Measurements from ENCODE around the gene BBS9. TPM values are rescaled to one million over a fixed set of nuclear protein-coding genes. Genes with fewer than 3 reads are reported as not detected.
"Not testable (repeated sequence)": the region's sequence is repeated elsewhere in the genome, so short reads cannot be mapped to it uniquely, and the experiment has no call there.

The BBS9 gene
- total RNA-seq, 1 donor from 2014 or later, result 3.8 TPM

- no peak overlapping the region for H3K4me3 Mint-ChIP-seq
- intact Hi-C loops (cut with micrococcal nuclease), result no loop called here
Observed at GRCh38 chr7:33220231-33220630, 90.9 kb downstream of the BBS9 start.

DNA sequence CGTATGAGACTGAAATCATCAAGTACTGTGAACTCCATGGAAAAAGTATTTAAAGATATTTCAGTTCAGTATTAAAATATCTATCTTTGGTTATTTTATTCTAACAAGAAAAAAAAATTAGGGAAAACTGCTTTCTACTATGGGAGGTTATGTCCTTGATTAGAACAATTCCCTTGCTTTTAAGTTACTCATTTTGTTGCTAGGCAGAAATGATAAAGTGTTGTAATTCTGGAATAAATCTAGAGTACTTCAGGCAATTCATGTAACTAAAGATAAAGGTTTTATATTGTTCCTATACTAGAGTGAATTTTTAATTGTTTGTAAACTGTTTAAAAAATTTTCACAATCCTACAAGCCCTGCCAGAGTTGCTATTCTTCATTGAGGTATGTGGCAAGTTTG lies 92.0 kb downstream of the BBS9 start:
- Mint-ChIP-seq H3K4me3 (no peak overlapping the region), H3K27me3 (ENCODE audit: insufficient read depth) (no peaks in the 10 kb centered on the region), H3K36me3 (ENCODE audit: low read depth) (no peaks in the 10 kb centered on the region), H3K9me3 (no peaks in the 10 kb centered on the region), H3K27ac (no peak overlapping the region), H3K4me1 (ENCODE audit: low read depth) (no peaks in the 10 kb centered on the region)
- no peak for DNase-seq (ENCODE audit: low spot score)
- intact Hi-C loops (cut with micrococcal nuclease), result no loop called here

More at GRCh38 chr7:33220231-33220630, 90.9 kb downstream of the BBS9 start:
- DNase-seq (ENCODE audit: low spot score), result no peak
- no peaks in the 10 kb centered on the region for H3K4me1 Mint-ChIP-seq (ENCODE audit: low read depth)
- H3K36me3 Mint-ChIP-seq (ENCODE audit: low read depth), result no peaks in the 10 kb centered on the region
- no peaks in the 10 kb centered on the region for H3K9me3 Mint-ChIP-seq
- no peaks in the 10 kb centered on the region for H3K27me3 Mint-ChIP-seq (ENCODE audit: insufficient read depth)
- H3K27ac Mint-ChIP-seq, result no peak overlapping the region

DNA sequence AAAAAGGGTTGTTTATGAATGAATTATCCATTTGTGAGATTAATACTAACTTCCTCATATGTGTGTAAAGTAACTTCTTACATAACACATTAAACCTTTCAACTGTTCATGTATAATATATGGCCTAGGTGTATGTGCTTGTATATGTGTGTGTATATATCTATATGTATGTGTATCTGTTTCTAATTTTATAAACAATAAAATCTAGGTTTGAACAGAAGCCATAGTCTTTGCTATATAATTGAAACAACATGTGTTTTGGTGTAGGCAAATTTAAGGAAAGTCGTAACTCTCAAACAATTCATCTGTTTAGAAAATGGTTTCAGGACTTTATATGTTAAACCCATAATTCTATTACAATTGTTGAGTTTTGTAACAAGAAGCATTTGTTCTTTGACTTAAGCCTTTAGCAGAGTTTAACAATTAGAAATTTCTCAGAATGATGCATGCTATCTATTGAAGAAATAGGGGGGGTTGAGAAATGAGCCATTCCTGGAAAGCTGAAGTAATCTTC lies 103.3 kb downstream of the BBS9 start:
- H3K27ac Mint-ChIP-seq, result no peak overlapping the region
- H3K27me3 Mint-ChIP-seq (ENCODE audit: insufficient read depth), result peaks cover 2% of the 10 kb centered on the region
- intact Hi-C loops (cut with micrococcal nuclease), result no loop called here
- DNase-seq (ENCODE audit: low spot score), result no peak
- H3K9me3 Mint-ChIP-seq, result no peaks in the 10 kb centered on the region
- no peaks in the 10 kb centered on the region for H3K36me3 Mint-ChIP-seq (ENCODE audit: low read depth)
- H3K4me1 Mint-ChIP-seq (ENCODE audit: low read depth), result no peaks in the 10 kb centered on the region
- no peak overlapping the region for H3K4me3 Mint-ChIP-seq

GRCh38 chr7:33233659-33234058 lies 104.3 kb downstream of the BBS9 start:
- Mint-ChIP-seq H3K9me3 (no peaks in the 10 kb centered on the region), H3K27ac (no peak overlapping the region), H3K27me3 (ENCODE audit: insufficient read depth) (peaks cover 2% of the 10 kb centered on the region), H3K4me1 (ENCODE audit: low read depth) (no peaks in the 10 kb centered on the region), H3K36me3 (ENCODE audit: low read depth) (no peaks in the 10 kb centered on the region), H3K4me3 (no peak overlapping the region)
- intact Hi-C loops (cut with micrococcal nuclease), result no loop called here
- DNase-seq (ENCODE audit: low spot score), result no peak

GRCh38 chr7:33237036-33237435 lies 107.7 kb downstream of the BBS9 start:
- Mint-ChIP-seq H3K27ac (no peak overlapping the region), H3K36me3 (ENCODE audit: low read depth) (no peaks in the 10 kb centered on the region), H3K4me3 (no peak overlapping the region), H3K4me1 (ENCODE audit: low read depth) (no peaks in the 10 kb centered on the region), H3K9me3 (no peaks in the 10 kb centered on the region), H3K27me3 (ENCODE audit: insufficient read depth) (no peaks in the 10 kb centered on the region)
- DNase-seq (ENCODE audit: low spot score), result no peak
- intact Hi-C loops (cut with micrococcal nuclease), result no loop called here

DNA sequence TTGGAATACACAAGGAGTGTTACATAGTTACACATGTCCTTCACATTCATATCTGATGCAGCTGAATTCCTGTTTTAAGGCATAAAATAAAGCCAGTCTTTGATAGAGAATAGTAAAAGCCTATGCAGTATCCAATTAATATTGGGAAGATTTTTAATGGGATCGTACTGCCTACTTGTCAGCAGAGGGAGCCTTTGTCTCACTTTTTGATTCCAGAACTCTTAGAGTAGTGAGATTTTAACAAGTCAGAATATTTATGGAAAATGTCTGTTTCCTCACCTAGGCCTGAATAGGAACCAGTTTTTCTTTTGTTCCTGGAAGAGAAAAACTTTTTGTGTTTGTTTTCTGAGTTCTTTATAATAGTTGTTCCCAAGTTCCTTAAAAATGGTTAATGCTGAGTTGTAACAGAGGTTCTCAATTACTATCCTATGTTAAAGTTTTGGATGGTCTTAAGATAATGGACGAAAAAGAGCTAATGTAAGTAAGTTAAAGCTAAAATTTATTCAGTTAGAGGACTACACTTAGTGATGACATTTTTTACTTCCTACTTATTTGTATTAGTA lies 114.0 kb downstream of the BBS9 start:
- no peaks in the 10 kb centered on the region for H3K4me1 Mint-ChIP-seq (ENCODE audit: low read depth)
- no peaks in the 10 kb centered on the region for H3K36me3 Mint-ChIP-seq (ENCODE audit: low read depth)
- H3K4me3 Mint-ChIP-seq, result no peak overlapping the region
- H3K9me3 Mint-ChIP-seq, result no peaks in the 10 kb centered on the region
- no peak overlapping the region for H3K27ac Mint-ChIP-seq
- no peak for DNase-seq (ENCODE audit: low spot score)
- intact Hi-C loops (cut with micrococcal nuclease), result loop anchor here (5.0 to 10.0 kb wide), 2 partner anchors 501 to 689 kb away; no protein-coding TSS in a partner anchor
- no peaks in the 10 kb centered on the region for H3K27me3 Mint-ChIP-seq (ENCODE audit: insufficient read depth)

DNA sequence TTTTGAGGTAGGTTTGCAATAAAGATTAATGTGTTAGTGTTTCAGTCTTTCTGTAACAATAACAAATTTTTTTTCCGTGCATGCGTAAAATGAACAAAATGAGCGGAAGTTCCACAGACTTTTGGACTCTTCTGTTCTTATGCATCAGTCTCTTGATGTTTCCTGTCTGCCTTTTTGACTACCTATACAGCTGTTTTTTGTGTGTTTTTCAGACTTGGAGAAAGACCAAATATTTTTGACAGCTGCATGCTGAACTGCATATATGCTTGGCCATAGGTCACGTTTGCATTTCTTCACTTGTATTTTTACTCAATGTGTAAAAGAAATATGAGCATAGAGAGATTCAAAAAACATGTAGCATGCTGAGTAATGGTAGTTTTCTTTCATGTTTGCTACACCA lies 119.3 kb downstream of the BBS9 start:
- no peak for DNase-seq (ENCODE audit: low spot score)
- H3K27ac Mint-ChIP-seq, result no peak overlapping the region
- peaks cover 6% of the 10 kb centered on the region for H3K9me3 Mint-ChIP-seq
- no peaks in the 10 kb centered on the region for H3K4me1 Mint-ChIP-seq (ENCODE audit: low read depth)
- intact Hi-C loops (cut with micrococcal nuclease), result loop anchor here (10.0 kb wide), 1 partner anchor 496 kb away; no protein-coding TSS in a partner anchor
- no peaks in the 10 kb centered on the region for H3K27me3 Mint-ChIP-seq (ENCODE audit: insufficient read depth)
- H3K4me3 Mint-ChIP-seq, result no peak overlapping the region
- H3K36me3 Mint-ChIP-seq (ENCODE audit: low read depth), result no peaks in the 10 kb centered on the region

DNA sequence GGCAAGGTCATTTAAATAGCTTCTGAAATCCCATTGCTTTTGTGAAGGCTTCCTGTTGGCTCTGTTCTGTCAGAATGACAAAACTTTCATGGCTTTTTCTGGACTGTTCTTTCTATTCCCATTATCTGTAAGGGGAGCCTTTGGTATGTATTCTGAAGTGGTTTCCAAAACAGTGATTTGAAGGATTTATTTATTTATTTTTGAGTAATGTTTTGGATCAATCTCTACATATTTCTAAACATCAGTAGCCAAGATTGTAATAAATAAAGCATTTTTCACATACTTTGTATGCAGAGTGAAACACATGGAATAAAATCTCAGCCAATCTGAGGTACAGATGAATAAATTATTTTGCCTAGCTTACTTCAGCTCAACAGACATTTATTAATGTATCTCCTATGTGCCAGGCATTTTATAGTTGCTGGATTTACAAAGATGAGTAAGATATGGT lies 121.1 kb downstream of the BBS9 start:
- Mint-ChIP-seq H3K4me3 (no peak overlapping the region), H3K36me3 (ENCODE audit: low read depth) (no peaks in the 10 kb centered on the region), H3K27me3 (ENCODE audit: insufficient read depth) (no peaks in the 10 kb centered on the region), H3K27ac (no peak overlapping the region), H3K9me3 (peaks cover 6% of the 10 kb centered on the region), H3K4me1 (ENCODE audit: low read depth) (no peaks in the 10 kb centered on the region)
- no peak for DNase-seq (ENCODE audit: low spot score)
- intact Hi-C loops (cut with micrococcal nuclease), result no loop called here

DNA sequence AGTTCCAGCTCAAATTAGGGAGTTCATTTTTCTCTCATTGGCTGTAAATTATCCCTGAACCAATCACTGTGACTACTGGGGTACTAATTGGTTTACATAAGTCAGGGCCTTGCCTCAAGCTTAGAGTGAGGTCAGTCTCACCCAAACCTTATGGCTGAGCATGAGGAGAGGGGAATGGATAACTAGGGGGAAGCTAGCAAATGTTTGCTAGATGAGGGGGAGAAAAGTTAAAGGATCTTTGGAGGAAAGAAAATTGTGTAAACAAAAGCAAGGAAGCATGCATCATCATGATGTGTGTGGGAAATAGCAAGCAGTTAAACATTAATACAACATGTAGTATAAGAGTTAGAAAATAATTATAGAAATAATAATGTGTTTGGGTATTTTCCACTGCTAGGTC lies 121.9 kb downstream of the BBS9 start:
- intact Hi-C loops (cut with micrococcal nuclease), result no loop called here
- Mint-ChIP-seq H3K27me3 (ENCODE audit: insufficient read depth) (no peaks in the 10 kb centered on the region), H3K4me3 (no peak overlapping the region), H3K9me3 (peaks cover 6% of the 10 kb centered on the region), H3K27ac (no peak overlapping the region), H3K36me3 (ENCODE audit: low read depth) (no peaks in the 10 kb centered on the region), H3K4me1 (ENCODE audit: low read depth) (no peaks in the 10 kb centered on the region)
- no peak for DNase-seq (ENCODE audit: low spot score)

DNA sequence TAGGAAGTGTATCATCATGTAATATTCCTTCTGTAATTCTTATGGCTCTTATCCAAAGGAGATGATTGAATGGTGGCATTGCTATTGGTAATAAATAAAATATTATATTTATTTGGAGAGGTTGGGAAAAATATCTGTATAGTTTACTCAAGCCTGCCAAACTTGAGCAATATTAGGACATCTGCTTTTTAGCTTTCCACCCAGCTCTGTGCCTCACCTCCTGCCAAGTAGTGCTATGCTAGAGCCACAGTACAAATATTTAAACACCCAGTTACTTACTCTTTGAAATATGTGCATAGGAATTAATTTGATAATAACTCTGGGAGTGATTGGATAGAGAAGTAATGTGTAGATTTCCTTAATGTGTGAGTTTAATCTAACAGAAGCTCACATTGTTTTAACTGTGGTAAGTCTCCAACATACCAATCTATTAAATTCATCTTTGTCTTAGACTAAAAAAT lies 129.2 kb downstream of the BBS9 start:
- H3K27ac Mint-ChIP-seq, result no peak overlapping the region
- no peak for DNase-seq (ENCODE audit: low spot score)
- H3K27me3 Mint-ChIP-seq (ENCODE audit: insufficient read depth), result no peaks in the 10 kb centered on the region
- H3K4me3 Mint-ChIP-seq, result no peak overlapping the region
- H3K36me3 Mint-ChIP-seq (ENCODE audit: low read depth), result no peaks in the 10 kb centered on the region
- no peaks in the 10 kb centered on the region for H3K9me3 Mint-ChIP-seq
- intact Hi-C loops (cut with micrococcal nuclease), result no loop called here
- no peaks in the 10 kb centered on the region for H3K4me1 Mint-ChIP-seq (ENCODE audit: low read depth)

DNA sequence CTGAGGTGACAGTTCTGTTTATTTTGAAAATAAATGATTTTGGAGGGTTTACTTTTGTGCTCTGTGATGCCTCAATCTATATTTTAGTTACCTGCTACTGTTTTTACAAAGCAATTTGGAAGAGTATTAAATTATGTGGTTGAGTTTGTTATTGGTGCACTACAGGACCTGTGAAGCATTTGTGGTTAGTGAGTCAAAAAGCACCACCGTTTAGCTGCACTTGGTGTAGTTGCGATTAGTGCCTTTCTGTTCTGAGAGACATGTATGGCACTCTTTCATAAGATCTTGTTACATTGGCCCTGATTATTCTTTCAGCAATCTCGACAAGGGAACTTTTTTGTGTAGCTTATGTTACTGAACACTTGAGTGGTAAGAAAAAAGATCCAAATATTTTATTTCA lies 132.2 kb downstream of the BBS9 start:
- Mint-ChIP-seq H3K4me3 (no peak overlapping the region), H3K27ac (no peak overlapping the region), H3K4me1 (ENCODE audit: low read depth) (no peaks in the 10 kb centered on the region), H3K9me3 (no peaks in the 10 kb centered on the region), H3K27me3 (ENCODE audit: insufficient read depth) (no peaks in the 10 kb centered on the region), H3K36me3 (ENCODE audit: low read depth) (no peaks in the 10 kb centered on the region)
- intact Hi-C loops (cut with micrococcal nuclease), result no loop called here
- no peak for DNase-seq (ENCODE audit: low spot score)

- no peak overlapping the region for H3K4me3 Mint-ChIP-seq
- no peak for DNase-seq (ENCODE audit: low spot score)
- no peaks in the 10 kb centered on the region for H3K4me1 Mint-ChIP-seq (ENCODE audit: low read depth)
- H3K27ac Mint-ChIP-seq, result no peak overlapping the region
- intact Hi-C loops (cut with micrococcal nuclease), result no loop called here
- no peaks in the 10 kb centered on the region for H3K36me3 Mint-ChIP-seq (ENCODE audit: low read depth)
- H3K9me3 Mint-ChIP-seq, result no peaks in the 10 kb centered on the region
- H3K27me3 Mint-ChIP-seq (ENCODE audit: insufficient read depth), result no peaks in the 10 kb centered on the region
Observed at GRCh38 chr7:33262476-33262875, 133.1 kb downstream of the BBS9 start.

- DNase-seq (ENCODE audit: low spot score); H3K4me1 Mint-ChIP-seq (ENCODE audit: low read depth); H3K27ac Mint-ChIP-seq; H3K36me3 Mint-ChIP-seq (ENCODE audit: low read depth); intact Hi-C loops (cut with micrococcal nuclease); H3K27me3 Mint-ChIP-seq (ENCODE audit: insufficient read depth); H3K4me3 Mint-ChIP-seq: not testable (repeated sequence)
- H3K9me3 Mint-ChIP-seq, result peaks cover 25% of the 10 kb centered on the region
Observed at GRCh38 chr7:33271839-33272371, 142.5 kb downstream of the BBS9 start.

Measured in activated T-helper 1 cell treated with anti-CD3 and anti-CD28 coated beads, Interleukin-12 subunit alpha, Interleukin-12 subunit beta, Interleukin-2, Interleukin-4 antibody, amounts not matched to agents 30 ng/mL and 10 ng/mL and 1 ng/mL, durations not matched to agents 14 hours and 24 hours and 36 hours (primary cell).